DOHH2 (cell line): ENCODE data around the gene NEURL1.
"Not testable (repeated sequence)": the region's sequence is repeated elsewhere in the genome, so short reads cannot be mapped to it uniquely, and the experiment has no call there.

Source experiments
- H3F3A ChIP-seq: fragments of 200-600 bp; sonication (generic), shearing (Covaris generic); 2 replicates; pipeline ENCODE4 v1.6.0; 2016; ENCODE audit warnings: antibody characterized with exemption, mild to moderate bottlenecking; ENCODE audit not compliant: control insufficient read depth, insufficient read depth
- H3K27ac ChIP-seq: fragments of 200-600 bp; sonication (generic); 2 replicates; pipeline ENCODE4 v1.5.1; 2014; ENCODE audit warnings: low read depth, mild to moderate bottlenecking, low read length, moderate library complexity
- H3K27me3 ChIP-seq: fragments of 200-600 bp; sonication (generic); 2 replicates; pipeline ENCODE4 v1.6.1; 2014; ENCODE audit warnings: mild to moderate bottlenecking, low read length, mixed read lengths; ENCODE audit not compliant: control insufficient read depth
- H3K36me3 ChIP-seq: fragments of 200-600 bp; sonication (generic); 2 replicates; pipeline ENCODE4 v1.6.1; 2014; ENCODE audit warnings: mild to moderate bottlenecking, low read length, moderate library complexity, mixed read lengths; ENCODE audit not compliant: control insufficient read depth
- H3K4me1 ChIP-seq: fragments of 200-600 bp; sonication (generic); 2 replicates; pipeline ENCODE4 v1.6.1; 2014; ENCODE audit warnings: mild to moderate bottlenecking, low read length, mixed read lengths; ENCODE audit not compliant: control insufficient read depth
- H3K4me2 ChIP-seq: fragments of 200-600 bp; sonication (generic); 2 replicates; pipeline ENCODE4 v1.6.0; 2014; ENCODE audit warnings: mild to moderate bottlenecking, low read length, moderate library complexity
- H3K4me3 ChIP-seq: fragments of 200-600 bp; sonication (generic); 2 replicates; pipeline ENCODE4 v1.5.1; 2014; ENCODE audit warnings: mild to moderate bottlenecking, low read length, mixed read lengths
- H3K79me2 ChIP-seq: fragments of 200-600 bp; sonication (generic); 2 replicates; pipeline ENCODE4 v1.6.1; 2014; ENCODE audit warnings: mild to moderate bottlenecking, low read length, mixed read lengths; ENCODE audit not compliant: control insufficient read depth
- H3K9me2 ChIP-seq: fragments of 200-600 bp; sonication (generic); replicated peaks from 2 replicates; pipeline ENCODE4 v1.6.1; 2014; ENCODE audit warnings: mild to moderate bottlenecking, low read length, mixed read lengths; ENCODE audit not compliant: control insufficient read depth
- H3K9me3 ChIP-seq: fragments of 200-600 bp; sonication (generic); 2 replicates; pipeline ENCODE4 v1.6.1; 2014; ENCODE audit warnings: antibody characterized with exemption, low read length, mixed read lengths; ENCODE audit not compliant: control insufficient read depth, insufficient read depth
- H4K20me1 ChIP-seq: fragments of 200-600 bp; sonication (generic); 2 replicates; pipeline ENCODE4 v1.6.0; 2014; ENCODE audit warnings: low read depth, mild to moderate bottlenecking, antibody characterized with exemption, low read length, moderate library complexity; ENCODE audit not compliant: control insufficient read depth, insufficient read depth
- CTCF ChIP-seq: fragments of 200-600 bp; sonication (generic); IDR thresholded peaks from one replicate; pipeline ENCODE4 v1.5.1; 2014; ENCODE audit warnings: antibody characterized with exemption, mild to moderate bottlenecking, low read depth, low read length; ENCODE audit not compliant: poor library complexity, severe bottlenecking
- EZH2phosphoT487 ChIP-seq: fragments of 200-600 bp; sonication (generic); IDR thresholded peaks from 2 replicates; pipeline ENCODE4 v1.6.1; 2017; ENCODE audit warnings: borderline replicate concordance, mild to moderate bottlenecking, antibody characterized with exemption, low read length, moderate library complexity, mixed read lengths

The NEURL1 gene

DNA sequence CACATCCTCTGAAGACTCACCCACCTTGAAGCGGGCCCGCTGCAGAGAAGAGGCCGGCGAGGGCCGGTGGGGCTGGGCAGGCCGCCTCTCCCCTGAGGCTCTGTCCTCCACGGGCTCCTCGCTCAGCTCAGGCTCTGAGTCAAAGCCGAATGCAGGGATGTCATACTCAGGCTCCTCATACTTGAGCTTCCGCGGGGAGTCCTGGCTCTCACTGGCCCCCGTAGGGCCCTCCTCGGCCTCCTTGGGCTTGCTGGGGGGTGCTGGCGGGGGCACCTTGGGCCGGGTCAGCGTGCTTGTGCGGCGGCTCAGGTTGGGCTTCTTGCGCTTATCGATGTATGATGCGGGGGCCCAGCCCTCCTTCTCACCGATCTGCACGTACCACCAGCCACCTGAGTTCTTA is 109.9 kb downstream of the NEURL1 start:
- no peaks in the 10 kb centered on the region for H3K79me2 ChIP-seq
- H3K27me3 ChIP-seq: no peaks in the 10 kb centered on the region
- no peaks in the 10 kb centered on the region for H3K9me2 ChIP-seq
- TF ChIP-seq CTCF (no peak), EZH2phosphoT487 (no peak)
- H3K4me3 ChIP-seq: no peak overlapping the region
- no peaks in the 10 kb centered on the region for H3K4me1 ChIP-seq
- H3K36me3 ChIP-seq: no peaks in the 10 kb centered on the region
- no peak overlapping the region for H3K4me2 ChIP-seq
- no peaks in the 10 kb centered on the region for H3F3A ChIP-seq
- no peaks in the 10 kb centered on the region for H4K20me1 ChIP-seq
- no peak overlapping the region for H3K27ac ChIP-seq
- no peaks in the 10 kb centered on the region for H3K9me3 ChIP-seq

GRCh38 chr10:103605359-103606096 is 112.0 kb downstream of the NEURL1 start:
- H3K9me3 ChIP-seq: no peaks in the 10 kb centered on the region
- peak; percentile 74 for TF ChIP-seq CTCF
- TF ChIP-seq EZH2phosphoT487: no peak
- H3K27me3 ChIP-seq: no peaks in the 10 kb centered on the region
- H3F3A ChIP-seq: no peaks in the 10 kb centered on the region
- no peaks in the 10 kb centered on the region for H3K4me1 ChIP-seq
- H3K4me3 ChIP-seq: no peak overlapping the region
- no peaks in the 10 kb centered on the region for H4K20me1 ChIP-seq
- no peaks in the 10 kb centered on the region for H3K36me3 ChIP-seq
- H3K79me2 ChIP-seq: no peaks in the 10 kb centered on the region
- no peak overlapping the region for H3K27ac ChIP-seq
- no peak overlapping the region for H3K4me2 ChIP-seq
- H3K9me2 ChIP-seq: no peaks in the 10 kb centered on the region

- H3F3A ChIP-seq, H3K27me3 ChIP-seq, H3K9me3 ChIP-seq, H3K36me3 ChIP-seq, H3K9me2 ChIP-seq, H3K4me3 ChIP-seq, H3K4me2 ChIP-seq, H3K4me1 ChIP-seq, H4K20me1 ChIP-seq, H3K79me2 ChIP-seq, H3K27ac ChIP-seq: not testable (repeated sequence)
Measured at GRCh38 chr10:103606097-103606438, 112.6 kb downstream of the NEURL1 start.

DNA sequence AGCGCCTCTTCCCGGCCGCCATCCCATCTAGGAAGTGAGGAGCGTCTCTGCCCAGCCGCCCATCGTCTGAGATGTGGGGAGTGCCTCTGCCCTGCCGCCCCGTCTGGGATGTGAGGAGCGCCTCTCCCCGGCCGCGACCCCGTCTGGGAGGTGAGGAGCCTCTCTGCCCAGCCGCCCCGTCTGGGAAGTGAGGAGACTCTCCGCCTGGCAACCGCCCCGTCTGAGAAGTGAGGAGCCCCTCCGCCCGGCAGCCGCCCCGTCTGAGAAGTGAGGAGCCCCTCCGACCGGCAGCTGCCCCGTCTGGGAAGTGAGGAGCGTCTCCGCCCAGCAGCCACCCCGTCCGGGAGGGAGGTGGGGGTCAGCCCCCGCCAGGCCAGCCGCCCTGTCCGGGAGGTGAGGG is 113.5 kb downstream of the NEURL1 start:
- not testable (repeated sequence) for H3K36me3 ChIP-seq, H3K4me3 ChIP-seq, H3K27me3 ChIP-seq, H3K9me3 ChIP-seq, H3K9me2 ChIP-seq, H3F3A ChIP-seq, H3K79me2 ChIP-seq, H4K20me1 ChIP-seq, H3K4me1 ChIP-seq, H3K4me2 ChIP-seq, H3K27ac ChIP-seq

DNA sequence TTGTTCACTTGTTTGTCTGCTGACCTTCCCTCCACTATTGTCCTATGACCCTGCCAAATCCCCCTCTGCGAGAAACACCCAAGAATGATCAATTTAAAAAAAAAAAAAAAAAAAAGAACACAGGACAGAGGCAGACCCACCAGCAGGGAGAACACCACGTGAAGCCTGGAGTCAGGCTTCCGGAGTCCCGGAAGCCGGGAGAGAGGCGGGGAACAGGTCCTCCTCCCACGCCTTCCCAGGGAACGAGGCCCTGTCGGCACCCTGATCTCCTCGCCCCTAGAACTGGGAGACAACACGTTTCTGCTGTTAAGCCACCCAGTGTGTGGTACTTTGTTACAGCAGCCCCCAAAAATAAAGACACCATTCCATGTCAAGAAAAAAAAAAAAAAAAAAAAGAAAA is 114.6 kb downstream of the NEURL1 start:
- H3F3A ChIP-seq, H3K27me3 ChIP-seq, H3K4me3 ChIP-seq, H3K9me2 ChIP-seq, H3K4me1 ChIP-seq, H3K4me2 ChIP-seq, H3K36me3 ChIP-seq, H3K27ac ChIP-seq, H3K9me3 ChIP-seq, H3K79me2 ChIP-seq, H4K20me1 ChIP-seq: not testable (repeated sequence)
